Measurements from ENCODE around the gene ULK3. TPM values are rescaled to one million over a fixed set of nuclear protein-coding genes. Genes with fewer than 3 reads are reported as not detected.
A peak's percentile ranks its signal among the peaks of the same experiment; 100 is the strongest.

The ULK3 gene
- total and polyA plus RNA-seq, 2 donors (not counting 1 experiment from before 2014, with no cell fraction given) = 51.1 to 108 TPM

DNA sequence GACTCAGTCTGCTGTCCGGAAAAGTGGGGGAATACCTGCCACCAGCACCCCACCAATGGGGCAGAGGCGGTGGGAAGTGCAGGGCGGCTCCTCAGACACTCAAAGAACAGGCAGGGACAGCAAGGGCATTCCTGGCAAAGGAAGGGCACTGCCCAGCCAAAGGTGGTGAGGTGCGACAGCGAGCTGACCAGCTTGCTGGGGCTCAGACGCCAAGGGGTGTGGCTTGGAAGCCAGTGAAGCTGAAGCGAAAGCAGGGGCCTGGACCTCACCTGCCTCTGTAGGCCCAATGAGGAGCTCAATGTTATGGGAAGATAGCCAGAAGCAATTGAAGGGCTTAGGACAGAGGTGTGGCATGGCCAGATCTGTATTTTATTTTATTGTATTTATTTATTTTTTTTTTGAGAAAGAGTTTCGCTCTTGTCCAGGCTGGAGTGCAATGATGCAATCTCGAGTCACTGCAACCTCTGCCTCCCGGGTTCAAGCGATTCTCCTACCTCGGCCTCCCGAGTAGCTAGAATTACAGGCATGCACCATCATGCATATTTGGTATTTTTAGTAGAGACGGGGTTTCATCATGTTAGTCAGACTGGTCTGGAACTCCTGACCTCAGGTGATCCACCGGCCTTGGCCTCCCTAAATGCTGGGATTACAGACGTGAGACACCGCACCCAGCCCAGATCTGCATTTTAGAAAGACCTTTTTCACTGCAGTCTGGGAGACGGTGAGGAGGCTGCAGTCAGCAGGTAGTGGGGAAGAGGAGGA is 34.7 kb downstream of the ULK3 start:
- no peak overlapping the region for H3K4me2 ChIP-seq (replicated peaks; ENCODE audit: low read depth, low read length, poor library complexity, severe bottlenecking)

More for the DNA sequence above, 34.7 kb downstream of the ULK3 start:
- Histone ChIP-seq H3K79me2 (ENCODE audit: control insufficient read depth, insufficient read depth, low read length) (peaks cover 4% of the 10 kb centered on the region), H3K9me3 (ENCODE audit: control extremely low read depth in 1 of 3, control insufficient read depth in 2 of 3, insufficient read depth in 1 of 3, low read length in 2 of 3) (no peaks in the 10 kb centered on the region), H3K36me3 (replicated peaks in 1 of 2; ENCODE audit: control extremely low read depth in 1 of 2, control insufficient read depth in 1 of 2, extremely low read depth in 1 of 2, insufficient read depth in 2 of 2, low read length in 1 of 2) (peaks cover 0 to 6% of the 10 kb centered on the region in 2 experiments), H4K20me1 (ENCODE audit: control insufficient read depth, insufficient read depth, low read length, poor library complexity, severe bottlenecking) (peaks cover 20% of the 10 kb centered on the region), H3K27ac (ENCODE audit: low read length in 2 of 2) (peak overlapping the region in 1 of 2 donors; percentile 70), H3K4me1 (ENCODE audit: control insufficient read depth in 2 of 2, insufficient read depth in 2 of 2, low read length in 2 of 2) (peaks cover 16 to 24% of the 10 kb centered on the region in 2 donors), H3K4me3 (ENCODE audit: control extremely low read depth in 1 of 5, extremely low read depth in 1 of 5, insufficient read depth in 1 of 5, low read depth in 2 of 5, low read length in 4 of 5) (no peak overlapping the region), H3K27me3 (replicated peaks in 1 of 4; ENCODE audit: control extremely low read depth in 1 of 4, control insufficient read depth in 3 of 4, insufficient read depth in 4 of 4, low read length in 3 of 4) (no peaks in the 10 kb centered on the region), H2AFZ (ENCODE audit: insufficient read depth, low read depth, low read length, poor library complexity, severe bottlenecking) (no peak overlapping the region), H3K9ac (ENCODE audit: low read length) (no peak overlapping the region)
- 87% methylated on average over 14 of the region's 18 CpGs for WGBS (ENCODE audit: insufficient coverage)
- DNase-seq = no peak
- intact Hi-C loops (cut with micrococcal nuclease) = no loop called here
- no peaks in the 10 kb centered on the region for H3K27me3 Mint-ChIP-seq
- ATAC-seq (ENCODE audit: low read depth) = no peak
- peaks cover 30% of the 10 kb centered on the region for H3K4me1 Mint-ChIP-seq
- TF ChIP-seq, protein P1, sequence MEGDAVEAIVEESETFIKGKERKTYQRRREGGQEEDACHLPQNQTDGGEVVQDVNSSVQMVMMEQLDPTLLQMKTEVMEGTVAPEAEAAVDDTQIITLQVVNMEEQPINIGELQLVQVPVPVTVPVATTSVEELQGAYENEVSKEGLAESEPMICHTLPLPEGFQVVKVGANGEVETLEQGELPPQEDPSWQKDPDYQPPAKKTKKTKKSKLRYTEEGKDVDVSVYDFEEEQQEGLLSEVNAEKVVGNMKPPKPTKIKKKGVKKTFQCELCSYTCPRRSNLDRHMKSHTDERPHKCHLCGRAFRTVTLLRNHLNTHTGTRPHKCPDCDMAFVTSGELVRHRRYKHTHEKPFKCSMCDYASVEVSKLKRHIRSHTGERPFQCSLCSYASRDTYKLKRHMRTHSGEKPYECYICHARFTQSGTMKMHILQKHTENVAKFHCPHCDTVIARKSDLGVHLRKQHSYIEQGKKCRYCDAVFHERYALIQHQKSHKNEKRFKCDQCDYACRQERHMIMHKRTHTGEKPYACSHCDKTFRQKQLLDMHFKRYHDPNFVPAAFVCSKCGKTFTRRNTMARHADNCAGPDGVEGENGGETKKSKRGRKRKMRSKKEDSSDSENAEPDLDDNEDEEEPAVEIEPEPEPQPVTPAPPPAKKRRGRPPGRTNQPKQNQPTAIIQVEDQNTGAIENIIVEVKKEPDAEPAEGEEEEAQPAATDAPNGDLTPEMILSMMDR (IDR thresholded peaks at IDR 0.05) = no peak
- no peak for TF ChIP-seq EZH2 (IDR thresholded peaks at IDR 0.05; ENCODE audit: borderline replicate concordance, insufficient read depth, low read depth, low read length, poor library complexity, severe bottlenecking)
- no peak overlapping the region for H3K4me3 Mint-ChIP-seq
- H3K9me3 Mint-ChIP-seq (ENCODE audit: insufficient read depth) = no peaks in the 10 kb centered on the region
- POLR2A ChIA-PET = interaction anchor here (1.0 to 1.2 kb wide), 3 partner anchors 9 to 38 kb away, joined by 3 to 8 read pairs (median 3); no protein-coding TSS in a partner anchor
- CTCF ChIA-PET = interaction anchor here (1.0 to 37.1 kb wide), 3 partner anchors 9 to 143 kb away, joined by 4 to 2548 read pairs (median 4); partner anchors contain the start of gene CSK
- peak overlapping the region; percentile 82 for H3K27ac Mint-ChIP-seq
